ENCODE results near the gene SAMM50. TPM values are rescaled to one million over a fixed set of nuclear protein-coding genes. Genes with fewer than 3 reads are reported as not detected.

Gene SAMM50
- total RNA-seq, 4 donors from 2014 or later: 23.2 to 36.0 (median 32.3) TPM

DNA sequence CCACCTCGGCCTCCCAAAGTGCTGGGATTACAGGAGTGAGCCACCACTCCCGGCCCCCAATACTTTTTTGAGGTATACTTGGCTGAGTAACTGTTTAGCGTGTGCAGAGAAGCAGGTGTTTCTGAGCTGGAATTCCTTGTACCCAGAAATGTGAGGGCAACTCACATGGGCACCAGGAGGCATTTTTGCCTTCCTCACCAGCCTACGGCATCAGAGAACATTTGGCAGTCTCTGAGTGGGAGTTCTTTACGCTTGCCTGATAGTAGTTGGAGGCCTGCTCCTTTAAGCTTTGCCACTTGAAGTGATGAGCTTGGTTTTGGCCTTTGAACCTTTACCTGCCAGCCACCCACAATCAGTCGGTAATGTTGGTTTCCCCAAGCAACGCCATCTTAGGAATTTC, 78.0 kb downstream of the SAMM50 start:
- 91 to 92% methylated on average over 7 of the region's 7 CpGs for WGBS, 2 donors
- intact Hi-C loops (cut with DNase I; ENCODE audit: low total_unique reads): no loop called here

DNA sequence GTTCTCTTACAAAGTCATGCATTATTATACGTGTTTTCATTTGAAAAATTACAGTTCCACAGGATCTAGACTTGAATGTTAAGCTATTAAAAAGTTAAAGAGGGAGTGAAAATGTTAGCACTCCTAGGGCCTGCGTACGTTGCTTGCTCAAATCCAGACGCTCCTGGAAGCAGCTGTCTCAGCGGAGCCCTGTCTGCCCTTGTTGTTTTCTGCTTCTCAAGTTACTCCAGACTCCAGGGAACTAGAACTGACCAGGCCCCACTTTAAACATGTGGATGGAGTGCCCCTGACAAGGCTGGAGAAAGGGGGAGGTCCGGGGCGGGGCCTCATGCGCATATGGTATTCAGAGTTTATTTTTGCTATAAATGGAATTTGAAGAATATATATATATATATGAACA, 78.5 kb downstream of the SAMM50 start:
- TF ChIP-seq, protein P1, sequence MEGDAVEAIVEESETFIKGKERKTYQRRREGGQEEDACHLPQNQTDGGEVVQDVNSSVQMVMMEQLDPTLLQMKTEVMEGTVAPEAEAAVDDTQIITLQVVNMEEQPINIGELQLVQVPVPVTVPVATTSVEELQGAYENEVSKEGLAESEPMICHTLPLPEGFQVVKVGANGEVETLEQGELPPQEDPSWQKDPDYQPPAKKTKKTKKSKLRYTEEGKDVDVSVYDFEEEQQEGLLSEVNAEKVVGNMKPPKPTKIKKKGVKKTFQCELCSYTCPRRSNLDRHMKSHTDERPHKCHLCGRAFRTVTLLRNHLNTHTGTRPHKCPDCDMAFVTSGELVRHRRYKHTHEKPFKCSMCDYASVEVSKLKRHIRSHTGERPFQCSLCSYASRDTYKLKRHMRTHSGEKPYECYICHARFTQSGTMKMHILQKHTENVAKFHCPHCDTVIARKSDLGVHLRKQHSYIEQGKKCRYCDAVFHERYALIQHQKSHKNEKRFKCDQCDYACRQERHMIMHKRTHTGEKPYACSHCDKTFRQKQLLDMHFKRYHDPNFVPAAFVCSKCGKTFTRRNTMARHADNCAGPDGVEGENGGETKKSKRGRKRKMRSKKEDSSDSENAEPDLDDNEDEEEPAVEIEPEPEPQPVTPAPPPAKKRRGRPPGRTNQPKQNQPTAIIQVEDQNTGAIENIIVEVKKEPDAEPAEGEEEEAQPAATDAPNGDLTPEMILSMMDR (IDR thresholded peaks at IDR 0.05): no peak
- no peak for TF ChIP-seq POLR2A (IDR thresholded peaks at IDR 0.05)
- WGBS, 2 donors: 72 to 82% methylated on average over 8 of the region's 8 CpGs
- no peak overlapping the region for H3K4me3 ChIP-seq (ENCODE audit: low read depth, poor library complexity, severe bottlenecking)
- intact Hi-C loops (cut with DNase I; ENCODE audit: low total_unique reads): no loop called here
- no peak for DNase-seq (ENCODE audit: low spot score in 2 of 2)

More for the DNA sequence above, 78.0 kb downstream of the SAMM50 start:
- H3K4me3 ChIP-seq (ENCODE audit: low read depth, poor library complexity, severe bottlenecking): no peak overlapping the region
- DNase-seq (ENCODE audit: low spot score in 2 of 2): no peak
- TF ChIP-seq, protein P1 (IDR thresholded peaks at IDR 0.05): no peak
- no peak for TF ChIP-seq POLR2A (IDR thresholded peaks at IDR 0.05)

DNA sequence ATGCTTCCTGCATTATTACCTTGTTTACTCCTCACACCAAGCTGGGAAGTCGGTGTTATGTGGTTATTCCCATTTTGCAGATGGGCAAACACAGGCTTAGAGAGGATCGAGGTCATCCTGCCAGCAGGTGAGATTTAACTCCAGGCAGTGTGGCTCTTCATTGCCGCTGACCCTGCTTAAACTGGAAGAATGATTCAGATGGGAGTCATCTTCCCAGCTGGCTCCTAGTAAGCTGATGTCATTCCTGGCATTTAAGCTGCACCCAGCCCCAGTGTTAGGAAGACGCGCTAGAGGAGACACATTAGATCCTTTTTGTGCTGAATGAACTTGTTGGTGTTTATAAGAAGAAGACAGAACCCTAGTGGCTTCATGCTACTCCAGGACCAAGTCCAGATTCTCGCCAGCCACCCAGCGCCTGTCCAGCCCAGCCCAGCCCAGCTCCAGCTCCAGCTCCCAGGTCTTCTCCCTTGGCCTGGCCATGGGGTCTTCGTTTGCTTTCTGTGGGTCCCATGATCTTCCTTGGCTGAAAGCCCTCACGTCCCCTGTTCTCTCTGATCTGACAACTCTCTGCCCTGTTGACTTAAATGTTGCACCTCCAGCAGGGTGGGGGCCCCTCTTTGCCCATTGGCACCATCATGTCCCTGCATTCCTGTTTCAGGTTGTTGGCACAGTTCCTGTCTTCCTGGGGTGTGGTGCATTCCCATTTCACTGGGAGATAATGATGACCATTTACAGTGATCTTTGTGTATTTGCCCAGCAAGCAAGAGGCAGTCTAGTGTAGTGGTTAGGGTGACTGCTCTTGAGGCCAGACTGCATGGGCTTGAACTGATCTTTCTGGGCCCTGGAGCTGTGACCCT, 82.5 kb downstream of the SAMM50 start:
- DNase-seq (ENCODE audit: low spot score in 2 of 2): peak in 1 of 2 donors; percentile 54
- 30 to 33% methylated on average over 9 of the region's 9 CpGs for WGBS, 2 donors
- intact Hi-C loops (cut with DNase I; ENCODE audit: low total_unique reads): no loop called here
- TF ChIP-seq, protein P1 (IDR thresholded peaks at IDR 0.05): no peak
- TF ChIP-seq POLR2A (IDR thresholded peaks at IDR 0.05): no peak
- no peak overlapping the region for H3K4me3 ChIP-seq (ENCODE audit: low read depth, poor library complexity, severe bottlenecking)

DNA sequence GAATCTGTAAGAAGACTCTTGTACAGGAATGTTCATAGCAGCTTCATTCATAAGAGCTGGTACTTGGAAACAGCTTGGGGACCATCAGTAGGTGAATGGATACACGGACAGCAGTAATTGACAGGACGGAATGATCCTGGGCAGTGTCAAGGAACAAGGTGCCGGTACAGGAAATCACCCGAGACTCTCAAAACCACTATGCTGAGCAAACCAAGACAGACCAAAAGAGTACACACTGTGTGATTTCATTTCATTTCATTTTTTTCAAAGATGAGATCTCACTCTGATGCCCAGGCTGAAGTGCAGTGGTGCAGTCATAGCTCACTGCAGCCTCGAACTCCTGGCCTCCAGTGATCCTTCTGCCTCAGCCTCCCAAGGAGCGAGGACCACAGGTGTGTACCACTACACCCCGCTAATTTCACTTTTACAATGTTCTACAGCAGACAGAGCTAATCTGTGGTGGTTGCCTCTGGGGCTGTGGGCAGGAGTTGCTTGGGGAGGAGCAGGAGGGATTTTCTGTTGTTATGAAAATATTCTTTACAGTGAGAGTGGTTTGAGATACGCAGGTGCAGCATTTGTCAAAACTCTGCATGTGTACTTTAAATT, 84.4 kb downstream of the SAMM50 start:
- TF ChIP-seq POLR2A (IDR thresholded peaks at IDR 0.05): no peak
- TF ChIP-seq, protein P1 (IDR thresholded peaks at IDR 0.05): no peak
- intact Hi-C loops (cut with DNase I; ENCODE audit: low total_unique reads): no loop called here
- 93 to 94% methylated on average over 8 of the region's 8 CpGs for WGBS, 2 donors
- DNase-seq (ENCODE audit: low spot score in 2 of 2): no peak
- no peak overlapping the region for H3K4me3 ChIP-seq (ENCODE audit: low read depth, poor library complexity, severe bottlenecking)

DNA sequence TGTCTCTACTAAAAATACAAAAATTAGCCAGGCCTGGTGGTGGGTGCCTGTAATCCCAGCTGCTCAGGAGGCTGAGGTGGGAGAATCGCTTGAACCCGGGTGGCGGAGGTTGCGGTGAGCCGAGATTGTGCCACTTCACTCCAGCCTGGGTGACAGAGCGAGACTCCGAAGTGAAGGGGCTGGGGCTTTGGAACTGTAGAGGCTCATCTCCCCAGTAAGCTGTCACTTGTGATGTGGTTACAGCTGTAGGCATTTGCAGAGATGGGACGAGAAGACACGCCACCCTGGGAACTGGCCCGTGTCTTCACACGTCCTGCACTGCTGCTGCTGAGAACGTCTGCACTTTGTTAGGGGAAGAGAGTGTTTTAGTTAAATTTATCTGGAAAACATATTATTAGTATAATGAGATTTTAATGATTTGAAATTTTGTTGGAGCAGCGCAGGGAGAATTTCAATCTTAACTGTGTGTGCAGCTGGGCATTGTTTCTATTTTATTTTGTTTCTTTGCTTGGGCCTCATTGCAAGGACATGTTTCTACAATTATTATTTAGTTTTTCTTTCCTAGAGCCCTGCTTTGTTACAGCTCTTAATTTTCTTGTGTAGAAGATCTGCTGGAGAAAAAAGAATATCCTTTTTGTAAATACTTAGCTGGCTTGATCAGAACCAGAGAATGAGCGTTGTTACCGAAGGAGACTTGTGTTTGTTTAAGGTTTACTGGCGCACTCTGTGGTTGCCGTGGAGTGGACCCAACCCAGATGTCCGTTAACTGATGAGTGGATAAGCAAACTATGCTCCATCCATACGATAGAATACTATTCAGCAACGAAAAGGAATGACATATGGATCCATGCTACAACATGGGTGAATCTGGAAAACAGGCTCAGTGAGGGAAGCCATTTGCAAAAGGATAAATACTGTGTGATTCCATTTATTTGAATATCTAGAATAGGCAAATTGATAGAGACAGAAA, 87.3 kb downstream of the SAMM50 start:
- no peak overlapping the region for H3K4me3 ChIP-seq (ENCODE audit: low read depth, poor library complexity, severe bottlenecking)
- no peak for TF ChIP-seq POLR2A (IDR thresholded peaks at IDR 0.05)
- TF ChIP-seq, protein P1 (IDR thresholded peaks at IDR 0.05): no peak
- intact Hi-C loops (cut with DNase I; ENCODE audit: low total_unique reads): no loop called here
- 66 to 68% methylated on average over 20 of the region's 20 CpGs for WGBS, 2 donors
- DNase-seq (ENCODE audit: low spot score in 2 of 2): no peak

All from lower leg skin (tissue), 4 donors.